ENCODE data around the gene SLC35B3. TPM values are rescaled to one million over a fixed set of nuclear protein-coding genes. Genes with fewer than 3 reads are reported as not detected.

The SLC35B3 gene
- total RNA-seq, 1 experiment from 2014 or later, result 8.6 TPM

GRCh38 chr6:8462694-8463093, 27.3 kb upstream of the SLC35B3 start:
- no peaks in the 10 kb centered on the region for H3K9me2 ChIP-seq (ENCODE audit: insufficient read depth)
- H2AFZ ChIP-seq (ENCODE audit: low read depth, low read length, poor library complexity, severe bottlenecking), result no peak overlapping the region
- TF ChIP-seq TCF7L2 (IDR thresholded peaks at IDR 0.05; ENCODE audit: borderline replicate concordance, extremely low read depth, insufficient read depth, insufficient read length) (no peak), POLR2A (IDR thresholded peaks at IDR 0.05; ENCODE audit: borderline replicate concordance, extremely low read depth, insufficient read depth, insufficient read length) (no peak), POLR2AphosphoS5 (IDR thresholded peaks at IDR 0.05; ENCODE audit: low read depth, low read length) (no peak), ATF3 (IDR thresholded peaks at IDR 0.05) (no peak), FOSL1 (IDR thresholded peaks at IDR 0.05; ENCODE audit: low read depth) (no peak), SIN3A (IDR thresholded peaks at IDR 0.05; ENCODE audit: low read depth) (no peak), ZNF274 (IDR thresholded peaks at IDR 0.05; ENCODE audit: low read depth, low read length) (no peak), JUND (IDR thresholded peaks at IDR 0.05) (no peak), SRF (IDR thresholded peaks at IDR 0.05; ENCODE audit: low read depth) (no peak), CEBPB (IDR thresholded peaks at IDR 0.05; ENCODE audit: low read depth) (no peak), ELF1 (IDR thresholded peaks at IDR 0.05; ENCODE audit: borderline replicate concordance, low read depth) (no peak)
- TF ChIP-seq, protein P1, sequence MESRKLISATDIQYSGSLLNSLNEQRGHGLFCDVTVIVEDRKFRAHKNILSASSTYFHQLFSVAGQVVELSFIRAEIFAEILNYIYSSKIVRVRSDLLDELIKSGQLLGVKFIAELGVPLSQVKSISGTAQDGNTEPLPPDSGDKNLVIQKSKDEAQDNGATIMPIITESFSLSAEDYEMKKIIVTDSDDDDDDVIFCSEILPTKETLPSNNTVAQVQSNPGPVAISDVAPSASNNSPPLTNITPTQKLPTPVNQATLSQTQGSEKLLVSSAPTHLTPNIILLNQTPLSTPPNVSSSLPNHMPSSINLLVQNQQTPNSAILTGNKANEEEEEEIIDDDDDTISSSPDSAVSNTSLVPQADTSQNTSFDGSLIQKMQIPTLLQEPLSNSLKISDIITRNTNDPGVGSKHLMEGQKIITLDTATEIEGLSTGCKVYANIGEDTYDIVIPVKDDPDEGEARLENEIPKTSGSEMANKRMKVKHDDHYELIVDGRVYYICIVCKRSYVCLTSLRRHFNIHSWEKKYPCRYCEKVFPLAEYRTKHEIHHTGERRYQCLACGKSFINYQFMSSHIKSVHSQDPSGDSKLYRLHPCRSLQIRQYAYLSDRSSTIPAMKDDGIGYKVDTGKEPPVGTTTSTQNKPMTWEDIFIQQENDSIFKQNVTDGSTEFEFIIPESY (IDR thresholded peaks at IDR 0.05; ENCODE audit: extremely low read depth, insufficient replicate concordance, low read length), result no peak
- TF ChIP-seq, protein P2, sequence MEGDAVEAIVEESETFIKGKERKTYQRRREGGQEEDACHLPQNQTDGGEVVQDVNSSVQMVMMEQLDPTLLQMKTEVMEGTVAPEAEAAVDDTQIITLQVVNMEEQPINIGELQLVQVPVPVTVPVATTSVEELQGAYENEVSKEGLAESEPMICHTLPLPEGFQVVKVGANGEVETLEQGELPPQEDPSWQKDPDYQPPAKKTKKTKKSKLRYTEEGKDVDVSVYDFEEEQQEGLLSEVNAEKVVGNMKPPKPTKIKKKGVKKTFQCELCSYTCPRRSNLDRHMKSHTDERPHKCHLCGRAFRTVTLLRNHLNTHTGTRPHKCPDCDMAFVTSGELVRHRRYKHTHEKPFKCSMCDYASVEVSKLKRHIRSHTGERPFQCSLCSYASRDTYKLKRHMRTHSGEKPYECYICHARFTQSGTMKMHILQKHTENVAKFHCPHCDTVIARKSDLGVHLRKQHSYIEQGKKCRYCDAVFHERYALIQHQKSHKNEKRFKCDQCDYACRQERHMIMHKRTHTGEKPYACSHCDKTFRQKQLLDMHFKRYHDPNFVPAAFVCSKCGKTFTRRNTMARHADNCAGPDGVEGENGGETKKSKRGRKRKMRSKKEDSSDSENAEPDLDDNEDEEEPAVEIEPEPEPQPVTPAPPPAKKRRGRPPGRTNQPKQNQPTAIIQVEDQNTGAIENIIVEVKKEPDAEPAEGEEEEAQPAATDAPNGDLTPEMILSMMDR (IDR thresholded peaks at IDR 0.05 in 2 of 3, conservative IDR thresholded peaks at IDR 0.05 in 1 of 3; ENCODE audit: borderline replicate concordance in 1 of 3, insufficient read depth in 1 of 3, low read depth in 2 of 3, low read length in 2 of 3), result no peak
- H4K20me1 ChIP-seq (ENCODE audit: insufficient read depth), result no peaks in the 10 kb centered on the region
- CTCF ChIA-PET, result no interaction called here
- H3K9ac ChIP-seq (ENCODE audit: low read length), result no peak overlapping the region
- POLR2A ChIA-PET, result no interaction called here
- H3K4me2 ChIP-seq (ENCODE audit: low read length), result no peak overlapping the region
- no peak overlapping the region for H3K4me3 ChIP-seq (replicated peaks in 1 of 2; ENCODE audit: low read depth in 1 of 2, low read length in 2 of 2)
- RAD21 ChIA-PET (ENCODE audit: low non-redundant PET in 1 of 2, low total read pairs in 2 of 2, uncharacterized antibody in 2 of 2, unreplicated experiment in 2 of 2), result no interaction called here
- H3K9me3 ChIP-seq (ENCODE audit: control insufficient read depth in 1 of 2, insufficient read depth in 1 of 2, low read depth in 1 of 2, low read length in 2 of 2), result no peaks in the 10 kb centered on the region
- no peaks in the 10 kb centered on the region for H3K27me3 ChIP-seq (ENCODE audit: insufficient read depth, low read length)
- no peaks in the 10 kb centered on the region for H3K4me1 ChIP-seq (ENCODE audit: control insufficient read depth in 1 of 2, insufficient read depth in 2 of 2, low read length in 2 of 2)
- H3K27ac ChIP-seq (ENCODE audit: low read depth, low read length), result no peak overlapping the region
- ATAC-seq, result no peak
- no peaks in the 10 kb centered on the region for H3K79me2 ChIP-seq (ENCODE audit: insufficient read depth, low read length)
- no peaks in the 10 kb centered on the region for H3K36me3 ChIP-seq (ENCODE audit: control insufficient read depth in 1 of 2, insufficient read depth in 2 of 2, low read length in 2 of 2)
- DNase-seq (ENCODE audit: low read depth, low spot score), result no peak
- intact Hi-C loops (cut with micrococcal nuclease), result no loop called here
- BruUV-seq (replicated peaks), result no TSS peak
